Fibroblast of mammary gland (primary cell): ENCODE results near the gene NLRP3.

Source experiments
- DNase-seq: peaks from one replicate; pipeline ENCODE4 v3.0.0-alpha.2; 2010; ENCODE audit warnings: low read depth
- H3K4me3 ChIP-seq: 2 replicates; pipeline ENCODE4 v1.5.1; 2011; ENCODE audit warnings: low read depth, mild to moderate bottlenecking, low read length, moderate library complexity; ENCODE audit not compliant: control insufficient read depth
- TF ChIP-seq, protein P1 (sequence below): conservative IDR thresholded peaks from 2 replicates; pipeline ENCODE4 v1.5.1; 2011; ENCODE audit warnings: low read depth, low read length, inconsistent platforms; ENCODE audit not compliant: control insufficient read depth, insufficient read depth

Gene NLRP3

DNA sequence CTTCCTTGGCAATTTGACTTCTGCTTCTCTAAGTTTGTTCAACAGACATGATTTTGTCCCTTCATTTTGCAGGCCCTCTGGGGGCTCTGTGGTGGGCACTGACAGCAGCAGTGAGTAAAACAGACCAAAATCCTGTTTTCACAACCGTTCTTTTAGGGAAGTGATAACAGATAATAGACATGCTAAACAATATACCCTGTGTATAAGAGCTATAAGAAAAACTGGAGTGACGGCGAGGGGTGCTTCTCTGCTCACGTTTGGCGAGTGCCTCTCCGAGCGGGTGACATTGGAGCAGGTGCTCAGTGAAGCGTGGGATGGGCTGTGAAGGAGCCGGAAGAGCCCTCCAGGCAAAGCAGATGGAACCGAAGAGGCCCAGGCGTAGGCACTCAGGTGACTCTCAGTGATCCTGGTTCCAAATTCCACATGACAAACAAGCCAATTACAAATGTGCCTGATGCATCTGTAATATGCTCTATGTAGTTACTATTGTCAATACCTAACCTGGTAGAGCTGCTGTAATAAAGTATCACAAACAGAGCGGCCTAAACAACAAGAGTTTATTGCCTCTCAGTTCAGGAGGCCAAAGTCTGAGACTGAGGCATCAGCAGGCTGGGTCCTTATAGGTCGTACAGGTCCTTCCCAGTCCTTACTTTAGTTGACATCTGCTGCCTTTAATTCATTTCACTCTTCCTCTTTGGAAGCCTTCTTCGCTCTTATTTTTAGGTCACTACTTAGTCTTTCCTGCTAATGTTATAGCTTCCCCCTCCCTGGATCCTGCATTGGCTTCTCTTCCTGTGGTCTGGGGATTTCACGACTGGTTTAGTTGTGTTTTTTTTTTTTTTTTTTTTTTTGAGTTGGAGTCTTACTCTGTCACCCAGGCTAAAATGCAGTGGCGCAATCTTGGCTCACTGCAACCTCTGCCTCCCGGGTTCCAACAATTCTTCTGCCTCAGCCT, 21.9 kb downstream of the NLRP3 start:
- no peak for DNase-seq
- TF ChIP-seq, protein P1, sequence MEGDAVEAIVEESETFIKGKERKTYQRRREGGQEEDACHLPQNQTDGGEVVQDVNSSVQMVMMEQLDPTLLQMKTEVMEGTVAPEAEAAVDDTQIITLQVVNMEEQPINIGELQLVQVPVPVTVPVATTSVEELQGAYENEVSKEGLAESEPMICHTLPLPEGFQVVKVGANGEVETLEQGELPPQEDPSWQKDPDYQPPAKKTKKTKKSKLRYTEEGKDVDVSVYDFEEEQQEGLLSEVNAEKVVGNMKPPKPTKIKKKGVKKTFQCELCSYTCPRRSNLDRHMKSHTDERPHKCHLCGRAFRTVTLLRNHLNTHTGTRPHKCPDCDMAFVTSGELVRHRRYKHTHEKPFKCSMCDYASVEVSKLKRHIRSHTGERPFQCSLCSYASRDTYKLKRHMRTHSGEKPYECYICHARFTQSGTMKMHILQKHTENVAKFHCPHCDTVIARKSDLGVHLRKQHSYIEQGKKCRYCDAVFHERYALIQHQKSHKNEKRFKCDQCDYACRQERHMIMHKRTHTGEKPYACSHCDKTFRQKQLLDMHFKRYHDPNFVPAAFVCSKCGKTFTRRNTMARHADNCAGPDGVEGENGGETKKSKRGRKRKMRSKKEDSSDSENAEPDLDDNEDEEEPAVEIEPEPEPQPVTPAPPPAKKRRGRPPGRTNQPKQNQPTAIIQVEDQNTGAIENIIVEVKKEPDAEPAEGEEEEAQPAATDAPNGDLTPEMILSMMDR, result no peak
- H3K4me3 ChIP-seq, result no peak overlapping the region

DNA sequence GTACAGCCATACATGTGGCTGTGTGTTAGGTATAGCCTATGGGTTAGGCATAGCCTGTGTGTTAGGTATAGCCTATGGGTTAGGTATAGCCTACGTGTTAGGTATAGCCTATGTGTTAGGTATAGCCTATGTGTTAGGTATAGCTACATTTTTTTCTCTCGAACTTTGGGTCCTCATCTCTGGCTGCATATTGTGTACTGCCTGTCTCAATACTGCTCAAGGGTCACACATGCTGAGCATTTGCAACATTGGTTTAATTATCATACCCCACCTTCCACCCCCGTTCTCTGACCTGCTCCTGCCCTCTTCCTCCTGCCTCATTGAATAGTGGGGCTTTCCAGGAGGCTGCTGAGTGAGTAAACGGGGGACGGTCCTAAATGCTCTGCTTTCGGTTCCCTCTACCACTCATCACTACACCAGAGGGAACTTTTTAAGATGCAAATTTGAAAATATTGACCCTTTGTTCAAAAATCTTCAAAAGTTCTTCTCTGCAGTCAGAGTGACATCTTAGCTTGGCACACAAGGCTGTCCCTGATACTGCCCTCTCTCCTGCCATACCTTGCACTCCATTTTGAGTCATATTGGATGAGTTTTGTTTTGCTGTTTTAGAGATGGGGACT, 24.1 kb downstream of the NLRP3 start:
- TF ChIP-seq, protein P1, result no peak
- DNase-seq, result no peak
- H3K4me3 ChIP-seq, result no peak overlapping the region

DNA sequence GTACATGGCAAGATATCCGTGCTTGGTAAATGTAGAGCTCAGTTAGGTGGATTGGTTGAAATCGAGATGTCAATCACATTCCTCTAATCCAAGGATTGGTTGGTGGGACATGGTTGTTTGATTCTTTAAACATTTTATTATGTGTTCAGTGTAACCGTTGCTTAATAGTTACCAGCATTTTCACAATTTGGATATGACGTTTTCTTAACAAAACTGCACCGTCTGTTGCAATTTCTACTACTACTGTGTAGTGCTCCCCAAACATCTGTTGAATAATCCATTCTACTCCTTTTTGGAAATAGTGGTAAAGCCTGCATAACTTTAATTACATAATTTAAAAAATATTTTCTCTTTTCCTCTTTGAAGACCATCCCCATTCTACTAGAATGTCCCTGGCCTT, 25.6 kb downstream of the NLRP3 start:
- TF ChIP-seq, protein P1, result no peak

DNA sequence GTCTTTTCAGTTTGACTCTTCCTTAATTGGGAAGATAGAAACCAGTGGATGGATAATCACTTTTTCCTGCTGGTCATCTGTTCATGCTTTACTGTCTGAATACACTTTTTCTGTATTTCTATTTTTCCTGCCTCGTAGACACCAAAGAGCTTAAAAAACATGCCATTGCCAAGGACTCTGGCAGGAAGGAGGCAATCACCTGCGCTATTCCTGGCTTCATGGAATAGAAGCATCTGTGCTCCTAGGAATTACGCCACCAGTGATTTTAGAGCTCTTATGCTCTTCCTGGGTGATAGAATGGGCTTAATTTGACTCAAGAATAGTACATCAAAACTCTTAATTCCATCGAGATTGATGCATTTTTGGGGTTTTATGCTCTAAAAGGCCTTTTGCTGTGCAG, 26.2 kb downstream of the NLRP3 start:
- no peak overlapping the region for H3K4me3 ChIP-seq
- TF ChIP-seq, protein P1, result no peak
- no peak for DNase-seq

More for the DNA sequence above, 25.6 kb downstream of the NLRP3 start:
- no peak for DNase-seq
- H3K4me3 ChIP-seq, result no peak overlapping the region

DNA sequence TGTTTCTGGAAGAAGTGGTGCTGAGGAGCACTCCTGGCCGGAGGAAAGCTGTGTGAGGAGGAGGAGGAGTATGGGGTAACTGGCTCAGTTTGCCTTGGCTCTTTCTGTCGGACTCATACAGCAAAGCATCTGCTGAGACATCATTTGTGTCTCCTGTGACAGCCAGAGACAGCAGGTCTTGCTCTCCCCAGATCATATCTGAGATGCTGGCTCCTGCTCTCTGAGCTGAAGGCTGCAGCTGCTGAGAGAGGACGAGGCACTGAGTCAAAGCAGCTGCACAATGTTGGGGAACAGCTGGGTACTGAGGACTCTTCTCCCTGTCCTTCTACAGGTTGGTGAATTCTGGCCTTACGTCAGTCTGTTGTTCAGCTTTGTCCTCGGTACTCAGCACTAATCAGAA, 27.7 kb downstream of the NLRP3 start:
- no peak overlapping the region for H3K4me3 ChIP-seq
- TF ChIP-seq, protein P1, result no peak
- no peak for DNase-seq

DNA sequence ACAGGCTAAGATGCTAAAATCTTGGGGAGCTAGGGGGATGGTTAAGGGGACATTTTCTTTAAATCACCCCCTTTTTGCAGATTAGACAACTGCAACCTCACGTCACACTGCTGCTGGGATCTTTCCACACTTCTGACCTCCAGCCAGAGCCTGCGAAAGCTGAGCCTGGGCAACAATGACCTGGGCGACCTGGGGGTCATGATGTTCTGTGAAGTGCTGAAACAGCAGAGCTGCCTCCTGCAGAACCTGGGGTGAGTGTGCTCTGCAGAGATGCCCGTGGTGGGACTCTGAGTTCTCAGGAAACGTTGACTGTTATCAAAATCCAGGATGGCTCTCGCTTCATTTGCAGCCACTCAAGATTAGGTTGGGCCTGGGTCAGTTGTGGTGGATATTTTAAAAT, 28.6 kb downstream of the NLRP3 start:
- no peak overlapping the region for H3K4me3 ChIP-seq
- DNase-seq, result no peak
- TF ChIP-seq, protein P1, result no peak
